Natural killer cell treated with Interleukin-12 subunit alpha and Interleukin-12 subunit beta and Interleukin-15 and Interleukin-18, amount 100 ng/mL, for 72 hours (primary cell): ENCODE data around the gene RBBP8. TPM values are rescaled to one million over a fixed set of nuclear protein-coding genes. Genes with fewer than 3 reads are reported as not detected.

ENCODE experiments used
- ATAC-seq, 2 donors: fragments of 150-1000 bp; cut with Tn5 transposase in 1 of 2; sonication (Bioruptor Pico), chemical (Tn5 transposase) in 1 of 2; 2 replicates each; pipeline ENCODE4 v1.10.0; 2021
- DNase-seq: peaks from one replicate; pipeline ENCODE4 v3.0.0; 2022; ENCODE audit warnings: low spot score
- H3K27ac Mint-ChIP-seq, 2 donors: 1 replicate in 1 of 2; 2 replicates in 1 of 2; pipeline ENCODE4 v1.8.0; 2022; ENCODE audit warnings: mixed read lengths in 2 of 2, mild to moderate bottlenecking in 1 of 2, moderate library complexity in 1 of 2
- H3K27me3 Mint-ChIP-seq, 2 donors: 1 replicate in 1 of 2; 2 replicates in 1 of 2; pipeline ENCODE4 v1.8.0; 2022; ENCODE audit warnings: mixed read lengths in 2 of 2
- H3K36me3 Mint-ChIP-seq: one replicate; pipeline ENCODE4 v1.8.0; 2022; ENCODE audit warnings: mixed read lengths
- H3K4me1 Mint-ChIP-seq, 2 donors: 1 replicate in 1 of 2; 2 replicates in 1 of 2; pipeline ENCODE4 v1.8.0; 2022; ENCODE audit warnings: low read depth in 2 of 2, mixed read lengths in 2 of 2, mild to moderate bottlenecking in 1 of 2
- H3K4me3 Mint-ChIP-seq: one replicate; pipeline ENCODE4 v1.8.0; 2022; ENCODE audit warnings: mixed read lengths
- H3K9me3 Mint-ChIP-seq: 2 replicates; pipeline ENCODE4 v1.8.0; 2022; ENCODE audit warnings: mixed read lengths
- total RNA-seq, 2 donors: library from RNA; stranded (reverse); gene quantifications; one replicate each; pipeline ENCODE4 v1.2.3, GENCODE V29; 2022

Gene RBBP8
- total RNA-seq, 2 donors from 2014 or later = 32.2 to 73.9 TPM

GRCh38 chr18:22956226-22956625 is 23.1 kb downstream of the RBBP8 start:
- ATAC-seq (no peak), DNase-seq (no peak)
- Mint-ChIP-seq H3K4me1 (peaks cover 0 to 5% of the 10 kb centered on the region in 2 donors), H3K27me3 (no peaks in the 10 kb centered on the region), H3K9me3 (no peaks in the 10 kb centered on the region), H3K27ac (no peak overlapping the region), H3K36me3 (peaks cover 6% of the 10 kb centered on the region), H3K4me3 (no peak overlapping the region)

GRCh38 chr18:22961156-22961555 is 28.0 kb downstream of the RBBP8 start:
- no peak overlapping the region for H3K4me3 Mint-ChIP-seq
- H3K36me3 Mint-ChIP-seq = no peaks in the 10 kb centered on the region
- H3K9me3 Mint-ChIP-seq = no peaks in the 10 kb centered on the region
- peak overlapping the region in 1 of 2 donors; percentile 58 for H3K27ac Mint-ChIP-seq
- peaks cover 0 to 5% of the 10 kb centered on the region in 2 donors for H3K4me1 Mint-ChIP-seq
- DNase-seq (no peak), ATAC-seq (no peak)
- no peaks in the 10 kb centered on the region for H3K27me3 Mint-ChIP-seq

- ATAC-seq (no peak), DNase-seq (no peak)
- Mint-ChIP-seq H3K27ac (no peak overlapping the region), H3K4me1 (peaks cover 0 to 5% of the 10 kb centered on the region in 2 donors), H3K36me3 (no peaks in the 10 kb centered on the region), H3K9me3 (no peaks in the 10 kb centered on the region), H3K27me3 (no peaks in the 10 kb centered on the region), H3K4me3 (no peak overlapping the region)
Measured at GRCh38 chr18:22962004-22962403, 28.9 kb downstream of the RBBP8 start.

DNA sequence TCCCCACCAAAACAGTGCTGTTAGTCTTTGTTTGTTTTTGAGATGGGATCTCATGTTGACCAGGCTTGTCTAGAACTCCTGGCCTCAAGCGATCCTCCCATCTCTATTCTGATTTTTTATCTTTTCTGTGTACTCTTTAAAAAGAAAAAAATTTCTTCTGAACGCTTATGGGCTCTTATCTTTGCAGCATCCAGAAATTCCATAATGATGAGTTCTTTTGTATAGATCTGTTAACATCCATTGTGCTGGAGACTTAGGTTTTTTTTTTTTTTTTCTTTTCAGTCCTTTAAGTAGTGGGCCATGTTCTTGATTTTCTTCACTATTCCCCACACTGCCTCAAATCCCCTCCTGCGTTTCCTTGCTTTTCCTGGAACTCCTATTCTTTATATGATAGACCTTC is 31.0 kb downstream of the RBBP8 start:
- ATAC-seq (no peak), DNase-seq (no peak)
- Mint-ChIP-seq H3K4me3 (no peak overlapping the region), H3K9me3 (no peaks in the 10 kb centered on the region), H3K4me1 (no peaks in the 10 kb centered on the region), H3K27me3 (no peaks in the 10 kb centered on the region), H3K27ac (no peak overlapping the region), H3K36me3 (no peaks in the 10 kb centered on the region)

GRCh38 chr18:22964722-22965121 is 31.6 kb downstream of the RBBP8 start:
- DNase-seq (no peak), ATAC-seq (no peak)
- Mint-ChIP-seq H3K4me1 (no peaks in the 10 kb centered on the region), H3K27ac (no peak overlapping the region), H3K9me3 (no peaks in the 10 kb centered on the region), H3K36me3 (no peaks in the 10 kb centered on the region), H3K4me3 (no peak overlapping the region), H3K27me3 (no peaks in the 10 kb centered on the region)

GRCh38 chr18:22971038-22971437 is 37.9 kb downstream of the RBBP8 start:
- H3K27ac Mint-ChIP-seq = no peak overlapping the region
- no peaks in the 10 kb centered on the region for H3K36me3 Mint-ChIP-seq
- no peaks in the 10 kb centered on the region for H3K27me3 Mint-ChIP-seq
- DNase-seq (no peak), ATAC-seq (no peak)
- H3K4me3 Mint-ChIP-seq = no peak overlapping the region
- no peaks in the 10 kb centered on the region for H3K4me1 Mint-ChIP-seq
- H3K9me3 Mint-ChIP-seq = no peaks in the 10 kb centered on the region

GRCh38 chr18:22974001-22974400 is 40.9 kb downstream of the RBBP8 start:
- Mint-ChIP-seq H3K4me3 (no peak overlapping the region), H3K27ac (no peak overlapping the region), H3K27me3 (no peaks in the 10 kb centered on the region), H3K4me1 (peaks cover 0 to 10% of the 10 kb centered on the region in 2 donors), H3K36me3 (no peaks in the 10 kb centered on the region), H3K9me3 (no peaks in the 10 kb centered on the region)
- no peak for ATAC-seq
- DNase-seq = no peak

- ATAC-seq (no peak), DNase-seq (no peak)
- Mint-ChIP-seq H3K4me1 (peaks cover 0 to 10% of the 10 kb centered on the region in 2 donors), H3K4me3 (no peak overlapping the region), H3K27ac (no peak overlapping the region), H3K9me3 (no peaks in the 10 kb centered on the region), H3K27me3 (no peaks in the 10 kb centered on the region), H3K36me3 (no peaks in the 10 kb centered on the region)
Measured at GRCh38 chr18:22974707-22975106, 41.6 kb downstream of the RBBP8 start.

DNA sequence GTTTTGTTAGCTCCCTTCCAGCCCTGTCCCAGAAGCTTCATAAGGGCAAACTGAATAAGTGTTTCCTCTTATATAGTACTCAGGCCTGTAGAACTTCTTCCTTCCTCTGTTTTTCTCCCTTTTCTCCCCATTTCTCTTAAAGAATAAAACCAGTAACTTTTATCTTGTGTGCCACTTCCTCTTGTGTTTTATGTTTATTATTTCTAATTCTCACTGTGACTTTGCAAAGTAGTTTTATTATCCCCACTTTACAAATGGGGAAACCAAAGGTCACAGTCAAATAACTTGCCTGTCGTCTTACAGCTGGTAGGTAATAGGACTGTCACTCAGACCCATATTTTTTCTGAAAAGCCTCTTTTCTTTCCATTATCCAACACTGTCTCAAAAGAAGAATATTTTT is 42.4 kb downstream of the RBBP8 start:
- DNase-seq (no peak), ATAC-seq (no peak)
- Mint-ChIP-seq H3K9me3 (no peaks in the 10 kb centered on the region), H3K4me3 (no peak overlapping the region), H3K27me3 (no peaks in the 10 kb centered on the region), H3K4me1 (peaks cover 0 to 10% of the 10 kb centered on the region in 2 donors), H3K27ac (no peak overlapping the region), H3K36me3 (peaks cover 5% of the 10 kb centered on the region)

- Mint-ChIP-seq H3K36me3 (peaks cover 10% of the 10 kb centered on the region), H3K4me1 (peaks cover 0 to 10% of the 10 kb centered on the region in 2 donors), H3K27me3 (no peaks in the 10 kb centered on the region), H3K4me3 (peak overlapping the region; percentile 22), H3K27ac (peak overlapping the region; percentile 0 to 28), H3K9me3 (no peaks in the 10 kb centered on the region)
- DNase-seq (no peak), ATAC-seq (peak in 1 of 2 donors; percentile 56)
Measured at GRCh38 chr18:22977847-22978701, 44.9 kb downstream of the RBBP8 start.

- peaks cover 0 to 10% of the 10 kb centered on the region in 2 donors for H3K4me1 Mint-ChIP-seq
- no peak for ATAC-seq
- no peak overlapping the region for H3K4me3 Mint-ChIP-seq
- no peak overlapping the region for H3K27ac Mint-ChIP-seq
- no peaks in the 10 kb centered on the region for H3K9me3 Mint-ChIP-seq
- DNase-seq = no peak
- H3K27me3 Mint-ChIP-seq = no peaks in the 10 kb centered on the region
- peaks cover 14% of the 10 kb centered on the region for H3K36me3 Mint-ChIP-seq
Measured at GRCh38 chr18:22980394-22980793, 47.3 kb downstream of the RBBP8 start.

GRCh38 chr18:22981274-22982133 is 48.4 kb downstream of the RBBP8 start:
- H3K4me1 Mint-ChIP-seq = peaks cover 0 to 10% of the 10 kb centered on the region in 2 donors
- H3K9me3 Mint-ChIP-seq = no peaks in the 10 kb centered on the region
- ATAC-seq = no peak
- H3K27me3 Mint-ChIP-seq = no peaks in the 10 kb centered on the region
- H3K4me3 Mint-ChIP-seq = no peak overlapping the region
- no peak for DNase-seq
- H3K27ac Mint-ChIP-seq = no peak overlapping the region
- H3K36me3 Mint-ChIP-seq = peaks cover 17% of the 10 kb centered on the region

- H3K27ac Mint-ChIP-seq = no peak overlapping the region
- peaks cover 0 to 6% of the 10 kb centered on the region in 2 donors for H3K4me1 Mint-ChIP-seq
- no peaks in the 10 kb centered on the region for H3K9me3 Mint-ChIP-seq
- H3K4me3 Mint-ChIP-seq = no peak overlapping the region
- H3K27me3 Mint-ChIP-seq = no peaks in the 10 kb centered on the region
- DNase-seq (no peak), ATAC-seq (no peak)
- H3K36me3 Mint-ChIP-seq = peaks cover 17% of the 10 kb centered on the region
Measured at GRCh38 chr18:22983175-22983574, 50.0 kb downstream of the RBBP8 start.

DNA sequence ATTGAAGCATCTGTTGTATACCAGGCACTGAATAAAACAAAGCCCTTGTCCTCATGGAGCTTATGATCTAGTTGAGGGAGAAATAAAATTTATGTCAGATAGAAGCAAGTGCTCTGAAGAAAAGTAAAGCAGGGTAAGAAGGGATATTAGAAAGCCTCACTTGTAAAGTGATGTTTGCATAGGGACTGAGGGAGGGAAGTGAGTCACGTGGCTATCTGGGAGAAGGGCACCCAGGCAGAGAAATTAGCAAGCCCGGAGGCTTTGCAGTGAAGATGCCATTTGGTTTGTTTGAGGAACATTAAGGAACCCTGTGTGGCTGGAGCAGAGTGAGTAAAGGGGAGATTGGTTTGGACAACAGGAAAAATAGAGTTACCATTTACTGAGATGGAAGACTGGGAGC is 52.1 kb downstream of the RBBP8 start:
- peaks cover 14% of the 10 kb centered on the region for H3K36me3 Mint-ChIP-seq
- no peaks in the 10 kb centered on the region for H3K27me3 Mint-ChIP-seq
- H3K4me3 Mint-ChIP-seq = no peak overlapping the region
- H3K9me3 Mint-ChIP-seq = no peaks in the 10 kb centered on the region
- no peak overlapping the region for H3K27ac Mint-ChIP-seq
- DNase-seq = no peak
- H3K4me1 Mint-ChIP-seq = no peaks in the 10 kb centered on the region
- no peak for ATAC-seq
